HepG2 (cell line): ENCODE data around the gene MSGN1. TPM values are rescaled to one million over a fixed set of nuclear protein-coding genes. Genes with fewer than 3 reads are reported as not detected.

Experiments
- ARHGAP35 ChIP-seq: sonication (generic); formaldehyde crosslinking; IDR thresholded peaks from 2 replicates; pipeline ENCODE4 v1.9.0; 2022; ENCODE audit warnings: mild to moderate bottlenecking, inconsistent platforms, moderate library complexity, missing genetic modification reagents, borderline replicate concordance
- ASH2L ChIP-seq: fragments of 300-600, 200-600 bp; sonication (generic); IDR thresholded peaks from 2 replicates; pipeline ENCODE4 v1.7.0; 2017; ENCODE audit warnings: low read depth, mild to moderate bottlenecking, moderate library complexity, mixed read lengths, low read length; ENCODE audit not compliant: insufficient read length
- BHLHE40 ChIP-seq: IDR thresholded peaks from 2 replicates; pipeline ENCODE4 v1.6.1; 2011; ENCODE audit warnings: low read length, improper control_type of control experiment
- KDM4B ChIP-seq: sonication (generic); formaldehyde crosslinking; IDR thresholded peaks from 2 replicates; pipeline ENCODE4 v1.4.0; 2020; ENCODE audit warnings: missing genetic modification reagents
- MEIS2 ChIP-seq: sonication (generic); formaldehyde crosslinking; IDR thresholded peaks from 2 replicates; pipeline ENCODE4 v1.9.0; 2021; ENCODE audit warnings: mild to moderate bottlenecking, missing genetic modification reagents
- MYC ChIP-seq: sonication (generic); formaldehyde crosslinking; IDR thresholded peaks from 2 replicates; pipeline ENCODE4 v1.9.0; 2021; ENCODE audit warnings: missing genetic modification reagents, borderline replicate concordance
- RAD21 ChIP-seq: fragments of 450-650 bp; formaldehyde crosslinking; IDR thresholded peaks from 2 replicates; pipeline ENCODE4 v1.5.0; 2020; ENCODE audit warnings: mild to moderate bottlenecking
- RNF2 ChIP-seq: fragments of 450-650 bp; conservative IDR thresholded peaks from 2 replicates; pipeline ENCODE4 v1.6.1; 2016; ENCODE audit warnings: low read depth
- TGIF2 ChIP-seq: IDR thresholded peaks from 2 replicates; pipeline ENCODE4 v1.6.1; 2016; ENCODE audit warnings: control low read depth, missing compliant biosample characterization
- ZFY ChIP-seq: sonication (generic); formaldehyde crosslinking; IDR thresholded peaks from 2 replicates; pipeline ENCODE4 v1.4.0; 2020; ENCODE audit warnings: missing genetic modification reagents
- ZMYM2 ChIP-seq: sonication (generic); formaldehyde crosslinking; IDR thresholded peaks from 2 replicates; pipeline ENCODE4 v1.8.0; 2022; ENCODE audit warnings: mild to moderate bottlenecking, missing genetic modification reagents
- ZNF678 ChIP-seq: sonication (generic); formaldehyde crosslinking; IDR thresholded peaks from 2 replicates; pipeline ENCODE4 v1.4.0; 2020; ENCODE audit warnings: mild to moderate bottlenecking, missing genetic modification reagents
- ZNF788 ChIP-seq: sonication (generic); formaldehyde crosslinking; IDR thresholded peaks from 2 replicates; pipeline ENCODE4 v1.5.0; 2020; ENCODE audit warnings: mild to moderate bottlenecking, missing genetic modification reagents, borderline replicate concordance
- polyA plus RNA-seq, 8 experiments: library from polyadenylated mRNA; depleted of rRNA in 3 of 8; stranded (reverse) in 7 of 8; unstranded in 1 of 8; fragments of >200 nt; fragmentation: Illumina TruSeq in 4 of 8; extraction: Trizol in 4 of 8; gene quantifications; 2 replicates each; pipeline versions ENCODE4 v1.2.1 to v1.2.3, GENCODE V29; 2011 to 2016; ENCODE audit warnings: low read depth in 4 of 8, missing spikeins in 1 of 8, mixed read lengths in 1 of 8; ENCODE audit not compliant: insufficient read depth in 1 of 8
- total RNA-seq, 5 experiments: library from RNA; depleted of rRNA; stranded (reverse); fragments of >200 nt; fragmentation: Illumina TruSeq; extraction: Trizol; gene quantifications; 2 replicates each; pipeline ENCODE4 v1.2.3, GENCODE V29; 2016; ENCODE audit warnings: low read depth in 1 of 5
- TF ChIP-seq, protein P1 (sequence below): sonication (generic); formaldehyde crosslinking; IDR thresholded peaks from 2 replicates; pipeline ENCODE4 v1.4.0; 2020; ENCODE audit warnings: missing genetic modification reagents
- TF ChIP-seq, protein P2 (sequence below): sonication (generic); formaldehyde crosslinking; IDR thresholded peaks from 2 replicates; pipeline ENCODE4 v1.4.0; 2020; ENCODE audit warnings: mild to moderate bottlenecking, missing genetic modification reagents
- TF ChIP-seq, protein P3 (sequence below): IDR thresholded peaks from 2 replicates; pipeline ENCODE4 v1.6.1; 2016; ENCODE audit warnings: missing compliant biosample characterization, missing genetic modification reagents, borderline replicate concordance
- TF ChIP-seq, protein P4 (sequence below): sonication (generic); formaldehyde crosslinking; IDR thresholded peaks from 2 replicates; pipeline ENCODE4 v1.4.0; 2020; ENCODE audit warnings: missing genetic modification reagents
- TF ChIP-seq, protein P5 (sequence below): sonication (generic); formaldehyde crosslinking; IDR thresholded peaks from 2 replicates; pipeline ENCODE4 v1.4.0; 2020; ENCODE audit warnings: missing genetic modification reagents
- TF ChIP-seq, protein P6 (sequence below): sonication (generic); formaldehyde crosslinking; conservative IDR thresholded peaks from 2 replicates; pipeline ENCODE4 v1.8.1; 2023; ENCODE audit warnings: missing genetic modification reagents

MSGN1 gene
- total and polyA plus RNA-seq, 2 of the 13 experiments (the other 11 are each of a cell fraction or from before 2014, with no cell fraction given) = not detected

DNA sequence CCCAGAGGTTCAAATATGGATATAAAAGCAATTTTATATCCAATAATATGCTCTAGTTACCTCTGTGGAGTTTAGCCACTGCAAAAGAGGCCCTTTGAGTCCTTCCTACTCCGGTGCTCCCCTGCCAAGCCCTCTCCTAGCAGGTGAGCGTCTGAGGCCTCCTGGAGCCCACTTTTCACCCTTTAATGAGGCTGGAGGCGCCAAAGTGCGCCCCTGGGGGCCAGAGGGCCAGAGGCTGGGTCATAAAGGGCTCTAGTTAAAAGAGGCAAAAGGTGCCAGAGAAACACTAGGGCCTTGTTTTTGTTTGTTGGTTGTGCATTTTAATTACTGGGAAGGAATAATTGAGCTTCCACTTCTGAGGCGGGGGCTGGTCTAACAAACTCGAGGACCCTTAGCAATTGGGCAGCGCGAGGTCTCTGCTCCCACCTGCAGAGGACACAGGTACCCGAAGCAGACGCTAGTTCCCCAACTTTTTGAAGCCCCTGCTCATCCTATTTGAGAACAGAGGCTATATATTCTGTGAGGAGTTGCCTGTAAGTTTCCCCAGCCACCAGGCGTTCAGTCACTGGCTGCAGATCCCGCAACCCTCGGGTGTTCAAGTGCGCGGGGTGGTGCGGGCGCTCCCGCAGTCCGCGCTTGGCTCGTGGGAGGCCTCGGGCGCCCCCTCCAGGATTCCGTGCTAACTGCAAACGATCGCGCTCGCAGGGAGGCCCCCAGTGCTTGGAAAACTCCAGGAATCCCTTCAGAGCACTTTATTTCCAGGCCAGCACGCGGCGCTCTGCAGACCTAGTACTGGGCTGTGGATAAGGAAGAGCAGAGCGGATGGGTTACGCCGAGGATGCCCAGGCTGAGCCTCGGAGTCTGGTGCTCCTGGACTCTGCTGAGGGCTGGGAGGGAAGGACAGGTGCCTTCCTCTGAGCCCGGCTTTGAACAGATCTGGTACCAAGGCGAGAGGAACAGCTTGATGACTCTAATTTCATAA is 14.1 kb downstream of the MSGN1 start (continued):
- TF ChIP-seq RNF2 (peak; percentile 56; the same call in 1 of the 2 replicates), ZNF788 (CRISPR knock-in tag) (peak; percentile 33; the same call in 1 of the 2 replicates), KDM4B (CRISPR knock-in tag) (peak; percentile 49; the same call in 1 of the 2 replicates), BHLHE40 (peak; percentile 53), ASH2L (peak; percentile 75), MEIS2 (CRISPR knock-in tag) (peak; percentile 52; the same call in 1 of the 2 replicates), RAD21 (CRISPR knock-in tag) (peak; percentile 84), ZFY (peak; percentile 24; the same call in 1 of the 2 replicates), TGIF2 (CRISPR knock-in tag) (no peak), ZNF678 (no peak), MYC (CRISPR knock-in tag) (peak; percentile 66; the same call in 1 of the 2 replicates), ZMYM2 (CRISPR knock-in tag) (no peak), ARHGAP35 (0 out of 2 replicates have a peak, but pooled peaks have one; percentile 26)
- TF ChIP-seq, protein P1, sequence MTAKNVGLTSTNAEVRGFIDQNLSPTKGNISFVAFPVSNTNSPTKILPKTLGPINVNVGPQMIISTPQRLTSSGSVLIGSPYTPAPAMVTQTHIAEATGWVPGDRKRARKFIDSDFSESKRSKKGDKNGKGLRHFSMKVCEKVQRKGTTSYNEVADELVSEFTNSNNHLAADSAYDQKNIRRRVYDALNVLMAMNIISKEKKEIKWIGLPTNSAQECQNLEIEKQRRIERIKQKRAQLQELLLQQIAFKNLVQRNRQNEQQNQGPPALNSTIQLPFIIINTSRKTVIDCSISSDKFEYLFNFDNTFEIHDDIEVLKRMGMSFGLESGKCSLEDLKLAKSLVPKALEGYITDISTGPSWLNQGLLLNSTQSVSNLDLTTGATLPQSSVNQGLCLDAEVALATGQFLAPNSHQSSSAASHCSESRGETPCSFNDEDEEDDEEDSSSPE (CRISPR knock-in tag) = peak; percentile 55; the same call in 1 of the 2 replicates
- TF ChIP-seq, protein P2, sequence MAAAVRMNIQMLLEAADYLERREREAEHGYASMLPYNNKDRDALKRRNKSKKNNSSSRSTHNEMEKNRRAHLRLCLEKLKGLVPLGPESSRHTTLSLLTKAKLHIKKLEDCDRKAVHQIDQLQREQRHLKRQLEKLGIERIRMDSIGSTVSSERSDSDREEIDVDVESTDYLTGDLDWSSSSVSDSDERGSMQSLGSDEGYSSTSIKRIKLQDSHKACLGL (CRISPR knock-in tag) = 0 out of 2 replicates have a peak, but pooled peaks have one; percentile 36
- TF ChIP-seq, protein P3, sequence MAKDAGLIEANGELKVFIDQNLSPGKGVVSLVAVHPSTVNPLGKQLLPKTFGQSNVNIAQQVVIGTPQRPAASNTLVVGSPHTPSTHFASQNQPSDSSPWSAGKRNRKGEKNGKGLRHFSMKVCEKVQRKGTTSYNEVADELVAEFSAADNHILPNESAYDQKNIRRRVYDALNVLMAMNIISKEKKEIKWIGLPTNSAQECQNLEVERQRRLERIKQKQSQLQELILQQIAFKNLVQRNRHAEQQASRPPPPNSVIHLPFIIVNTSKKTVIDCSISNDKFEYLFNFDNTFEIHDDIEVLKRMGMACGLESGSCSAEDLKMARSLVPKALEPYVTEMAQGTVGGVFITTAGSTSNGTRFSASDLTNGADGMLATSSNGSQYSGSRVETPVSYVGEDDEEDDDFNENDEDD (CRISPR knock-in tag) = peak; percentile 38; the same call in 1 of the 2 replicates
- TF ChIP-seq, protein P4, sequence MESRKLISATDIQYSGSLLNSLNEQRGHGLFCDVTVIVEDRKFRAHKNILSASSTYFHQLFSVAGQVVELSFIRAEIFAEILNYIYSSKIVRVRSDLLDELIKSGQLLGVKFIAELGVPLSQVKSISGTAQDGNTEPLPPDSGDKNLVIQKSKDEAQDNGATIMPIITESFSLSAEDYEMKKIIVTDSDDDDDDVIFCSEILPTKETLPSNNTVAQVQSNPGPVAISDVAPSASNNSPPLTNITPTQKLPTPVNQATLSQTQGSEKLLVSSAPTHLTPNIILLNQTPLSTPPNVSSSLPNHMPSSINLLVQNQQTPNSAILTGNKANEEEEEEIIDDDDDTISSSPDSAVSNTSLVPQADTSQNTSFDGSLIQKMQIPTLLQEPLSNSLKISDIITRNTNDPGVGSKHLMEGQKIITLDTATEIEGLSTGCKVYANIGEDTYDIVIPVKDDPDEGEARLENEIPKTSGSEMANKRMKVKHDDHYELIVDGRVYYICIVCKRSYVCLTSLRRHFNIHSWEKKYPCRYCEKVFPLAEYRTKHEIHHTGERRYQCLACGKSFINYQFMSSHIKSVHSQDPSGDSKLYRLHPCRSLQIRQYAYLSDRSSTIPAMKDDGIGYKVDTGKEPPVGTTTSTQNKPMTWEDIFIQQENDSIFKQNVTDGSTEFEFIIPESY (CRISPR knock-in tag) = 0 out of 2 replicates have a peak, but pooled peaks have one; percentile 45
- TF ChIP-seq, protein P5, sequence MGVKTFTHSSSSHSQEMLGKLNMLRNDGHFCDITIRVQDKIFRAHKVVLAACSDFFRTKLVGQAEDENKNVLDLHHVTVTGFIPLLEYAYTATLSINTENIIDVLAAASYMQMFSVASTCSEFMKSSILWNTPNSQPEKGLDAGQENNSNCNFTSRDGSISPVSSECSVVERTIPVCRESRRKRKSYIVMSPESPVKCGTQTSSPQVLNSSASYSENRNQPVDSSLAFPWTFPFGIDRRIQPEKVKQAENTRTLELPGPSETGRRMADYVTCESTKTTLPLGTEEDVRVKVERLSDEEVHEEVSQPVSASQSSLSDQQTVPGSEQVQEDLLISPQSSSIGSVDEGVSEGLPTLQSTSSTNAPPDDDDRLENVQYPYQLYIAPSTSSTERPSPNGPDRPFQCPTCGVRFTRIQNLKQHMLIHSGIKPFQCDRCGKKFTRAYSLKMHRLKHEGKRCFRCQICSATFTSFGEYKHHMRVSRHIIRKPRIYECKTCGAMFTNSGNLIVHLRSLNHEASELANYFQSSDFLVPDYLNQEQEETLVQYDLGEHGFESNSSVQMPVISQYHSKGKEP (CRISPR knock-in tag) = no peak
- TF ChIP-seq, protein P6, sequence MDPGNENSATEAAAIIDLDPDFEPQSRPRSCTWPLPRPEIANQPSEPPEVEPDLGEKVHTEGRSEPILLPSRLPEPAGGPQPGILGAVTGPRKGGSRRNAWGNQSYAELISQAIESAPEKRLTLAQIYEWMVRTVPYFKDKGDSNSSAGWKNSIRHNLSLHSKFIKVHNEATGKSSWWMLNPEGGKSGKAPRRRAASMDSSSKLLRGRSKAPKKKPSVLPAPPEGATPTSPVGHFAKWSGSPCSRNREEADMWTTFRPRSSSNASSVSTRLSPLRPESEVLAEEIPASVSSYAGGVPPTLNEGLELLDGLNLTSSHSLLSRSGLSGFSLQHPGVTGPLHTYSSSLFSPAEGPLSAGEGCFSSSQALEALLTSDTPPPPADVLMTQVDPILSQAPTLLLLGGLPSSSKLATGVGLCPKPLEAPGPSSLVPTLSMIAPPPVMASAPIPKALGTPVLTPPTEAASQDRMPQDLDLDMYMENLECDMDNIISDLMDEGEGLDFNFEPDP (CRISPR knock-in tag) = no peak
